Liver (tissue), 3 donors: ENCODE results near the gene DNAJC2.

Experiments
- FOXA1 ChIP-seq: IDR thresholded peaks from 2 replicates; pipeline ENCODE4 v1.6.1; 2016; ENCODE audit warnings: antibody characterized with exemption
- NR2F2 ChIP-seq: IDR thresholded peaks from 2 replicates; pipeline ENCODE4 v1.6.1; 2016; ENCODE audit warnings: antibody characterized with exemption
- TF ChIP-seq, protein P1 (sequence below): fragments of 150-350 bp; IDR thresholded peaks from 2 replicates; pipeline ENCODE4 v1.5.1; 2017; ENCODE audit warnings: improper control_type of control experiment, low read depth, low read length; ENCODE audit not compliant: missing input control
- TF ChIP-seq, protein P2 (sequence below): IDR thresholded peaks from 2 replicates; pipeline ENCODE4 v1.6.1; 2016; ENCODE audit warnings: antibody characterized with exemption
- TF ChIP-seq, protein P3 (sequence below): IDR thresholded peaks from 2 replicates; pipeline ENCODE4 v1.6.1; 2016; ENCODE audit warnings: antibody characterized with exemption, mild to moderate bottlenecking
- donor health status: healthy.
- donor health status: healthy.

DNA sequence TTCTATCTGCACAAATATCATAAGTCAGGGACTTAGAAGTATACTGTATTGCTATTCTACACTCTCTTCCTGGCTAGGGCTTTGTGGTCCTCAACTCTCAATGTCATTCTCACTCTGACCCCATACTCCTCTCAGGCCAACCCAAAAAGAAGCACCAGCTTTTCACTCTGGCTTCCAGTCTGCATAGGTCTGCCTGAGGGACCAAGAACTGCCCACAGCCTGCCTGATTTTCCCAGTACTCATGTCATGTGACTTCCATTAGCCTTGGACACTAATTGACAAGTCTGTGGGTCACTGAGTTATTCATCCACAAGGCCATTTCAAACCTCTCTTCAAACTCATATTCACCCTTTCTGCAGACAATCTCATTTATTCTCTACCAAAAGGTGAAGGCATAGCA lies 27.6 kb downstream of the DNAJC2 start:
- TF ChIP-seq, protein P1, sequence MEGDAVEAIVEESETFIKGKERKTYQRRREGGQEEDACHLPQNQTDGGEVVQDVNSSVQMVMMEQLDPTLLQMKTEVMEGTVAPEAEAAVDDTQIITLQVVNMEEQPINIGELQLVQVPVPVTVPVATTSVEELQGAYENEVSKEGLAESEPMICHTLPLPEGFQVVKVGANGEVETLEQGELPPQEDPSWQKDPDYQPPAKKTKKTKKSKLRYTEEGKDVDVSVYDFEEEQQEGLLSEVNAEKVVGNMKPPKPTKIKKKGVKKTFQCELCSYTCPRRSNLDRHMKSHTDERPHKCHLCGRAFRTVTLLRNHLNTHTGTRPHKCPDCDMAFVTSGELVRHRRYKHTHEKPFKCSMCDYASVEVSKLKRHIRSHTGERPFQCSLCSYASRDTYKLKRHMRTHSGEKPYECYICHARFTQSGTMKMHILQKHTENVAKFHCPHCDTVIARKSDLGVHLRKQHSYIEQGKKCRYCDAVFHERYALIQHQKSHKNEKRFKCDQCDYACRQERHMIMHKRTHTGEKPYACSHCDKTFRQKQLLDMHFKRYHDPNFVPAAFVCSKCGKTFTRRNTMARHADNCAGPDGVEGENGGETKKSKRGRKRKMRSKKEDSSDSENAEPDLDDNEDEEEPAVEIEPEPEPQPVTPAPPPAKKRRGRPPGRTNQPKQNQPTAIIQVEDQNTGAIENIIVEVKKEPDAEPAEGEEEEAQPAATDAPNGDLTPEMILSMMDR = no peak
- TF ChIP-seq NR2F2 = no peak
- TF ChIP-seq, protein P2, sequence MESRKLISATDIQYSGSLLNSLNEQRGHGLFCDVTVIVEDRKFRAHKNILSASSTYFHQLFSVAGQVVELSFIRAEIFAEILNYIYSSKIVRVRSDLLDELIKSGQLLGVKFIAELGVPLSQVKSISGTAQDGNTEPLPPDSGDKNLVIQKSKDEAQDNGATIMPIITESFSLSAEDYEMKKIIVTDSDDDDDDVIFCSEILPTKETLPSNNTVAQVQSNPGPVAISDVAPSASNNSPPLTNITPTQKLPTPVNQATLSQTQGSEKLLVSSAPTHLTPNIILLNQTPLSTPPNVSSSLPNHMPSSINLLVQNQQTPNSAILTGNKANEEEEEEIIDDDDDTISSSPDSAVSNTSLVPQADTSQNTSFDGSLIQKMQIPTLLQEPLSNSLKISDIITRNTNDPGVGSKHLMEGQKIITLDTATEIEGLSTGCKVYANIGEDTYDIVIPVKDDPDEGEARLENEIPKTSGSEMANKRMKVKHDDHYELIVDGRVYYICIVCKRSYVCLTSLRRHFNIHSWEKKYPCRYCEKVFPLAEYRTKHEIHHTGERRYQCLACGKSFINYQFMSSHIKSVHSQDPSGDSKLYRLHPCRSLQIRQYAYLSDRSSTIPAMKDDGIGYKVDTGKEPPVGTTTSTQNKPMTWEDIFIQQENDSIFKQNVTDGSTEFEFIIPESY = no peak
- TF ChIP-seq FOXA1 = no peak
- TF ChIP-seq, protein P3, sequence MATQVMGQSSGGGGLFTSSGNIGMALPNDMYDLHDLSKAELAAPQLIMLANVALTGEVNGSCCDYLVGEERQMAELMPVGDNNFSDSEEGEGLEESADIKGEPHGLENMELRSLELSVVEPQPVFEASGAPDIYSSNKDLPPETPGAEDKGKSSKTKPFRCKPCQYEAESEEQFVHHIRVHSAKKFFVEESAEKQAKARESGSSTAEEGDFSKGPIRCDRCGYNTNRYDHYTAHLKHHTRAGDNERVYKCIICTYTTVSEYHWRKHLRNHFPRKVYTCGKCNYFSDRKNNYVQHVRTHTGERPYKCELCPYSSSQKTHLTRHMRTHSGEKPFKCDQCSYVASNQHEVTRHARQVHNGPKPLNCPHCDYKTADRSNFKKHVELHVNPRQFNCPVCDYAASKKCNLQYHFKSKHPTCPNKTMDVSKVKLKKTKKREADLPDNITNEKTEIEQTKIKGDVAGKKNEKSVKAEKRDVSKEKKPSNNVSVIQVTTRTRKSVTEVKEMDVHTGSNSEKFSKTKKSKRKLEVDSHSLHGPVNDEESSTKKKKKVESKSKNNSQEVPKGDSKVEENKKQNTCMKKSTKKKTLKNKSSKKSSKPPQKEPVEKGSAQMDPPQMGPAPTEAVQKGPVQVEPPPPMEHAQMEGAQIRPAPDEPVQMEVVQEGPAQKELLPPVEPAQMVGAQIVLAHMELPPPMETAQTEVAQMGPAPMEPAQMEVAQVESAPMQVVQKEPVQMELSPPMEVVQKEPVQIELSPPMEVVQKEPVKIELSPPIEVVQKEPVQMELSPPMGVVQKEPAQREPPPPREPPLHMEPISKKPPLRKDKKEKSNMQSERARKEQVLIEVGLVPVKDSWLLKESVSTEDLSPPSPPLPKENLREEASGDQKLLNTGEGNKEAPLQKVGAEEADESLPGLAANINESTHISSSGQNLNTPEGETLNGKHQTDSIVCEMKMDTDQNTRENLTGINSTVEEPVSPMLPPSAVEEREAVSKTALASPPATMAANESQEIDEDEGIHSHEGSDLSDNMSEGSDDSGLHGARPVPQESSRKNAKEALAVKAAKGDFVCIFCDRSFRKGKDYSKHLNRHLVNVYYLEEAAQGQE = no peak
